Measurements from ENCODE around the gene SNRNP200. TPM values are rescaled to one million over a fixed set of nuclear protein-coding genes. Genes with fewer than 3 reads are reported as not detected.

Gene SNRNP200
- polyA plus RNA-seq, 2 donors, result 52.5 to 65.6 TPM

DNA sequence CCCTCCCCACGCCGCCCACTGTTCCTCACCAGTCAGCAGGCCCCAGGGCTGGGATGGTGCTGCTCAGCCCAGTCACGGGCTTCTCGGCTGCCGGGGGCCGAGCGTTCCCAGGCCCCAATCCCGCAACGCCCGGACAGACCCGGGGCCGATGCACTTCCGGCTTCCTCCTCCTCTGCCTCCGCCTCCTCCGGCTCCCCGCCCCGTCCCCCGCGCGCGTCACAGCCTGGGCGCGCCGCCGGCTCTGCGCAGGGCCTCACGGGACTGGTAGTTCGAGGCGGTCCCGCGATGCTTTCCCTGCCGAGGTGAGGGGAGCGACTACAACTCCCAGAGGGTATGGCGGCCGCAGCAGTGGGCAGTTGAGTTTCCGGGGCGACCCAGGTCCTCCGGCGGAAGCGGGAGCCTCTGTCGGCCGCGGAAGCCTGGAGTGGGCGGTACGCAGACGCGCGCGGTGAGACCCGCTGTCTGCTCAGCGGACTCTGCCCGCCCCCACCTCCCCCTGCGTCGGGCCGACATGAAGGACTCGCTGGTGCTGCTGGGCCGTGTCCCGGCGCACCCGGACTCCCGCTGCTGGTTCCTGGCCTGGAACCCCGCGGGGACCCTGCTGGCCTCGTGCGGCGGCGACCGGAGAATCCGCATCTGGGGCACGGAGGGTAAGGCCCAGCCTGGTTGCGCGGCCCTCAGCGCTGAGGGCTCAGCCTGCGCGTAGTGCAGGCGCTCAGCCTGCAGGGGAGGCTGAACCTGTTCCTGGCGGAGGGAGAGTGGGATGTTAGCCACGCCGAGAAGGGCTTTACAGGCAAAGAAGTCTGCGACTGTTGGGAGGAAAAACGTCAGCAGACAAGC lies 39.3 kb downstream of the SNRNP200 start, which contains the start of the genes CIAO1 and TMEM127:
CIAO1 (plus strand) TSS at position 386 of the 840 bp plus-strand sequence; CDS start at position 512, 126 bp downstream.
TMEM127 (minus strand) TSS at position 158 of the 840 bp plus-strand sequence. CDS start 616 bp downstream, outside the sequence.
- Histone ChIP-seq H3K36me3 (ENCODE audit: control insufficient read depth in 2 of 2, insufficient read depth in 2 of 2, low read length in 1 of 2) (peaks cover 11 to 20% of the 10 kb centered on the region in 2 donors), H3K27ac (ENCODE audit: low read depth in 2 of 2, low read length in 1 of 2) (peak within 1 kb of the TSS; percentile 87 to 92), H3K4me3 (ENCODE audit: low read depth in 1 of 2, low read length in 2 of 2) (peak within 1 kb of the TSS; percentile 67 to 94), H3K9me3 (ENCODE audit: control insufficient read depth in 2 of 2, insufficient read depth in 1 of 2, low read depth in 1 of 2, low read length in 1 of 2) (no peaks in the 10 kb centered on the region), H3K4me1 (ENCODE audit: control insufficient read depth in 2 of 2, insufficient read depth in 2 of 2, low read length in 1 of 2) (peaks cover 8 to 14% of the 10 kb centered on the region in 2 donors), H3K27me3 (ENCODE audit: control insufficient read depth in 1 of 2, insufficient read depth in 2 of 2, low read length in 2 of 2) (no peaks in the 10 kb centered on the region)
- whole genome bisulfite sequencing, 2 donors, result 0% methylated on average over 73 to 81 of the region's 81 CpGs

DNA sequence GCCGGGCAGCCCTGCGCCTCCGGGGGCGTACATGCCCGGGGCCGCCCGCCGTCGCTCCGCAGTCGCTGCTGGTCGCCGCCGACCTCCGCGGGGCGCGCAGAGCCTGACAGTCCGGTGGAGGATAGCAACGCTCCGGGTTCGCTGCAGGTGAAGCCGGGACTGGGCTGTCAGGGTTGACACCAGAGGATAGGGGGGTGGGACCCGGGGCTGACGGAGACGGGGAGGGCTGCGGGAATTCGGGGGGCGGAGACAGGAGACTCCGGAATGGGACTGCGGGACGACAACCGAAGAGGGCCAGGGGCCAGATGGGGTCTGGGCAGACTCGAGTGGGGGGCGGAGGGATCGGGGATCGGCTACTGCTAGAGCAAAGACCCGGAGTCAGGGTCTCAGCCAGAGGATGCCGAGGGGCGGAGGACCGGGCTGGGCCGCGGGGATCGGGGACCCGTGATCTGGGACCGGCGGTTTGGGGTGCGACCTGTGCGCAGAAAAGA lies 40.0 kb downstream of the SNRNP200 start:
- Histone ChIP-seq H3K36me3 (ENCODE audit: control insufficient read depth in 2 of 2, insufficient read depth in 2 of 2, low read length in 1 of 2) (peaks cover 11 to 18% of the 10 kb centered on the region in 2 donors), H3K27me3 (ENCODE audit: control insufficient read depth in 1 of 2, insufficient read depth in 2 of 2, low read length in 2 of 2) (no peaks in the 10 kb centered on the region), H3K4me1 (ENCODE audit: control insufficient read depth in 2 of 2, insufficient read depth in 2 of 2, low read length in 1 of 2) (peaks cover 8 to 18% of the 10 kb centered on the region in 2 donors), H3K27ac (ENCODE audit: low read depth in 2 of 2, low read length in 1 of 2) (peak overlapping the region; percentile 87 to 92), H3K4me3 (ENCODE audit: low read depth in 1 of 2, low read length in 2 of 2) (peak overlapping the region; percentile 67 to 94), H3K9me3 (ENCODE audit: control insufficient read depth in 2 of 2, insufficient read depth in 1 of 2, low read depth in 1 of 2, low read length in 1 of 2) (no peaks in the 10 kb centered on the region)
- 0 to 1% methylated on average over 40 to 49 of the region's 49 CpGs for WGBS, 2 donors

DNA sequence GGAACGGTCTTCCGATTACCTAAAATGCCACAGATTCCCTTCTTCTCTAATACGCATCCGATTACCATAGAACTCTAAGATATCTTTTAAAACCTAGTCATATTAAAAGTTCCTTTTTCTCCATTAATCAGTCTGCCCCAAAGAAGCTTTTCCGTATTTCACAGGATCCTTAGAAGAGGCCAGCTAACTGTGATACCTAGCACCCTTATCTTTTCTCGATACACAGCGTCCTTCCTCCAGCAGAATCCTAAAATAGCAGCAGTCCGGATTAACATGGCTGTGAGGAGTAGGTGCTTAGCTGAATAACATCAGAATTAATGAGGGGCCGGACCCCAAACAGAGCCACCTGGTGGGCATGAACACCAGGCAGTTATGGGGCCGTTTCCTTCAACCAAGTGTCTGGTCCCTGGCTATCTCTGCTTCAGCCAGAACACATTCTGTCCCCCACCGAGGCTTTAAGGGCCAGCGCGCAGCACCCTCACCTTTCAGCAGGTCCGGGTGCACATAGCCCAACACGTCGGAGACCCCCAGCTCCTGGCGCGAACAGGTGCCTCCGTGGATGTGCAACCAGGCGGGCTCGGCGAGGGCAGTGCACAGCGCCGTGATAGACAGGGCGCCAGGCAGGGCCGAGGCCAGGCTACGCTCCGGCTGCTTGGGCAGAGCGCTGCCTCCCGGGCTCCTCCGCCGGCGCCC lies 40.5 kb downstream of the SNRNP200 start:
- peaks cover 12 to 22% of the 10 kb centered on the region in 2 donors for H3K4me1 ChIP-seq (ENCODE audit: control insufficient read depth in 2 of 2, insufficient read depth in 2 of 2, low read length in 1 of 2)
- peaks cover 8 to 18% of the 10 kb centered on the region in 2 donors for H3K36me3 ChIP-seq (ENCODE audit: control insufficient read depth in 2 of 2, insufficient read depth in 2 of 2, low read length in 1 of 2)
- peak overlapping the region; percentile 67 to 94 for H3K4me3 ChIP-seq (ENCODE audit: low read depth in 1 of 2, low read length in 2 of 2)
- H3K27ac ChIP-seq (ENCODE audit: low read depth in 2 of 2, low read length in 1 of 2), result peak overlapping the region; percentile 87 to 92
- H3K9me3 ChIP-seq (ENCODE audit: control insufficient read depth in 2 of 2, insufficient read depth in 1 of 2, low read depth in 1 of 2, low read length in 1 of 2), result no peaks in the 10 kb centered on the region
- H3K27me3 ChIP-seq (ENCODE audit: control insufficient read depth in 1 of 2, insufficient read depth in 2 of 2, low read length in 2 of 2), result no peaks in the 10 kb centered on the region
- WGBS, 2 donors, result 15 to 17% methylated on average over 28 to 33 of the region's 33 CpGs

DNA sequence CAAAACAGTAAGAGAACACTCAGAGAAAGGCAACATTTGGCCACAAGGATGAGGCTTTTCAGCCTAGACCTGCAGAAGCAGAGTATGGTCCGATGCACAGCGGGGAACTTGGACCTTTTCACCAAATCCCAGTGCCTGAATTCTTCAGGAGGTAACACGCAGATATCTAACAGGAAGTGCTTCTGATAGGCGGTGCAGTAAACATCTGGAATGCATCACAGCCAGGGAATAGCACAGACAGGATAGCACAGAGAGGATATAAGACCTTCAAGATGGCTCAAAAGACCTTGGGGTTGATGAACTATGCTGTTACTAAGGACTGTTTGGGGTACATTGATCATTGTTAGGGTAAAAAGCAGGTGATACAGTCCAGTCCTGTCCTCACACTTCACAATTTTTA lies 41.3 kb downstream of the SNRNP200 start:
- Histone ChIP-seq H3K27ac (ENCODE audit: low read depth in 2 of 2, low read length in 1 of 2) (no peak overlapping the region), H3K4me1 (ENCODE audit: control insufficient read depth in 2 of 2, insufficient read depth in 2 of 2, low read length in 1 of 2) (peaks cover 15 to 24% of the 10 kb centered on the region in 2 donors)
- whole genome bisulfite sequencing, 2 donors, result 70 to 71% methylated on average over 4 of the region's 4 CpGs

DNA sequence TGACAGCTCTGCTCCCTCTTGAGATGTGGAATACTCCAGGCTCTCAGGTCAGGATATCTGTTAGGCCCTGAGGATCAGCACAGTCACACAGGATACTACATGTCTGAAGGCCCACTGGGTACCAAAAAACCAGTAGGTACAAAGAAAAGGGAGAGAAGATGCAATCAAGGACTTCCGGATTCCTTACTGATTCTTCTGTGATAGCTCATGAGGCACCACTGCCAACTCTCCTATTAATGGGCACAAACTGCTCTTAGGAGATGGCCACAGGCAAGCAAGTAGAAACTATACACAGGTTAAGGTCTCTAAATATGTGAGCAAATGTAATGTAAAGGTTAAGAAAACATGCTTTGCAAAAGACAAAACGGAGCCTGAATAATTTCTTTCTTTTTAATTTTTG lies 43.0 kb downstream of the SNRNP200 start:
- no peaks in the 10 kb centered on the region for H3K9me3 ChIP-seq (ENCODE audit: control insufficient read depth in 2 of 2, insufficient read depth in 1 of 2, low read depth in 1 of 2, low read length in 1 of 2)
- 78 to 83% methylated on average over 2 of the region's 2 CpGs for WGBS, 2 donors
- H3K27ac ChIP-seq (ENCODE audit: low read depth in 2 of 2, low read length in 1 of 2), result no peak overlapping the region
- no peaks in the 10 kb centered on the region for H3K27me3 ChIP-seq (ENCODE audit: control insufficient read depth in 1 of 2, insufficient read depth in 2 of 2, low read length in 2 of 2)
- peaks cover 19 to 21% of the 10 kb centered on the region in 2 donors for H3K4me1 ChIP-seq (ENCODE audit: control insufficient read depth in 2 of 2, insufficient read depth in 2 of 2, low read length in 1 of 2)
- no peak overlapping the region for H3K4me3 ChIP-seq (ENCODE audit: low read depth in 1 of 2, low read length in 2 of 2)
- peaks cover 0 to 7% of the 10 kb centered on the region in 2 donors for H3K36me3 ChIP-seq (ENCODE audit: control insufficient read depth in 2 of 2, insufficient read depth in 2 of 2, low read length in 1 of 2)

More for the DNA sequence above, 41.3 kb downstream of the SNRNP200 start:
- Histone ChIP-seq H3K4me3 (ENCODE audit: low read depth in 1 of 2, low read length in 2 of 2) (peak overlapping the region; percentile 4 to 67), H3K36me3 (ENCODE audit: control insufficient read depth in 2 of 2, insufficient read depth in 2 of 2, low read length in 1 of 2) (peaks cover 8 to 14% of the 10 kb centered on the region in 2 donors), H3K27me3 (ENCODE audit: control insufficient read depth in 1 of 2, insufficient read depth in 2 of 2, low read length in 2 of 2) (no peaks in the 10 kb centered on the region), H3K9me3 (ENCODE audit: control insufficient read depth in 2 of 2, insufficient read depth in 1 of 2, low read depth in 1 of 2, low read length in 1 of 2) (no peaks in the 10 kb centered on the region)

DNA sequence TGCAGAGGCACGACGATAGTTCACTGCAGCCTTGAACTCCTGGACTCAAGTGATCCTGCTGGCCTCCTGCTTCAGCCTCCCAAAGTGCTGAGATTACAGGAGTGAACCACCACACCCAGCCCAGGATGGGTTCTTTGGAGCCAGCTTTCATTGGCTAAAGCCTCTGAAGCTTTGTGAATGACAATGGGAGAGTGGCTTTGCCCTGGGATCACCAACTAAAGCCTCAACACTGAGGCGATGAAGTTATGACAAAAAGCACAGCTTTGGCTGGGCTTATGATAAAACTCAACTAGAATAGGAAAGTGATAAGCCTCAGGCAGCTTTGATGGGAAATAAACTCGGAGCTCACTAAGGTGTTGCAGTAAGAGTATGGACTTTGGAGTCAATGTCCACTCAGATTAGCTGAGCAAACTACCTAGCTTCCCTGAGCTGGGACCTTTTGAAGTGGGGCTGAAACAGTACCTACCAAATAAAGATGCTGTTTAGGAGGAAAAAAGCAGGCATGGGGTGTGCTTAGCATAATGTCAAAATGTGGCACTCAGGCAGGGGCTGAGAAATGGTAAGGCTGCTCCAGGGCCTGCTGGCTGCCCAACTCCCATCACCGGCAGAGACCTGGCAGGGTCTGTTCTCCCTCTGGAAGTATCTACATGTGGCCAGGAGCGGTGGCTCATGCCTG lies 43.9 kb downstream of the SNRNP200 start:
- Histone ChIP-seq H3K27me3 (ENCODE audit: control insufficient read depth in 1 of 2, insufficient read depth in 2 of 2, low read length in 2 of 2) (no peaks in the 10 kb centered on the region), H3K9me3 (ENCODE audit: control insufficient read depth in 2 of 2, insufficient read depth in 1 of 2, low read depth in 1 of 2, low read length in 1 of 2) (no peaks in the 10 kb centered on the region), H3K4me1 (ENCODE audit: control insufficient read depth in 2 of 2, insufficient read depth in 2 of 2, low read length in 1 of 2) (peaks cover 16 to 18% of the 10 kb centered on the region in 2 donors), H3K4me3 (ENCODE audit: low read depth in 1 of 2, low read length in 2 of 2) (no peak overlapping the region), H3K36me3 (ENCODE audit: control insufficient read depth in 2 of 2, insufficient read depth in 2 of 2, low read length in 1 of 2) (peaks cover 0 to 7% of the 10 kb centered on the region in 2 donors), H3K27ac (ENCODE audit: low read depth in 2 of 2, low read length in 1 of 2) (peak overlapping the region; percentile 91 to 97)
- 64 to 88% methylated on average over 6 of the region's 6 CpGs for WGBS, 2 donors

DNA sequence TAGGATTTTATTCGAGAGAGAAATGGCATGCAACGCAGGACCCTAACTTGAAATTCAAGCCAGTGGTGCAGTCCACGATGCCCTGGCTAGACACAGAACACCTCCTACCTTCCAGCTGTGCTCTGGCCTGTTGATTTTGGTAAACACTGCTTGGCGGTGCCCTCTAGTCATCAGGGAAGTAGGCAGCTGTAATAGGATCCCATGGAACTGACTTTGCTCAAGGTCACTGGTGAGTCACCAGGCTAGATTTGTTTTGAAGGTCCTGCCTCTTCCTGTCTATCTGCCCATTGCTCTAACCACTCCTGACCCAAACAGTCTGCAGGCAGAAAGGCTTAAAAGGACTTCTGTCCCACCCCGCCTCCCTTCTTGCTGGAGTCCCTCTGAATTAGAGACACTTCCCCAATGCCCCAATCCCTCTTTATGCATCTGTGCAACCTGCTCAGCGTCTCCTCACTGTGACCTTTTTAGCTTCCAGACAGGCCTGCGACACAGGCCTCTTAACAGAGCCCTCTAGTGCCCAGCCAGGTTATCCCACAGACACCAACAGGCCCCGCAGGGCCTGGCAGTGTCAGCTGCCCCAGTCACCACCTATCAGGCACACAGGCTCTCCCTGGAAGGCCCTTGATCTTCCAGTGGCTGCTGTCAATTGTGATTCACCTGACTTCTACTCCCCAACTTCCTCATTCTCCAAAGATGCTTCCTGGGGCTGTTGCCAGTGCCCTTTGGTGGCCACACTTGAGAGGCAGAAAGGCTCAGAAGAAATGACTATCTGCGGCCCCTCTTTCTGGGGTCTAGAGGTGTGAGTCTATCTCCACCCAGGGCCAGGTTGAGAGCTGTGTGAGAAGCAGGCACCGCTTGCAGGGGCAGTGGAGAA lies 44.7 kb downstream of the SNRNP200 start:
- Histone ChIP-seq H3K9me3 (ENCODE audit: control insufficient read depth in 2 of 2, insufficient read depth in 1 of 2, low read depth in 1 of 2, low read length in 1 of 2) (no peaks in the 10 kb centered on the region), H3K27me3 (ENCODE audit: control insufficient read depth in 1 of 2, insufficient read depth in 2 of 2, low read length in 2 of 2) (no peaks in the 10 kb centered on the region), H3K4me3 (ENCODE audit: low read depth in 1 of 2, low read length in 2 of 2) (no peak overlapping the region), H3K36me3 (ENCODE audit: control insufficient read depth in 2 of 2, insufficient read depth in 2 of 2, low read length in 1 of 2) (peaks cover 0 to 9% of the 10 kb centered on the region in 2 donors), H3K27ac (ENCODE audit: low read depth in 2 of 2, low read length in 1 of 2) (peak overlapping the region; percentile 91 to 97), H3K4me1 (ENCODE audit: control insufficient read depth in 2 of 2, insufficient read depth in 2 of 2, low read length in 1 of 2) (peaks cover 16 to 18% of the 10 kb centered on the region in 2 donors)
- 39 to 41% methylated on average over 10 of the region's 10 CpGs for WGBS, 2 donors

DNA sequence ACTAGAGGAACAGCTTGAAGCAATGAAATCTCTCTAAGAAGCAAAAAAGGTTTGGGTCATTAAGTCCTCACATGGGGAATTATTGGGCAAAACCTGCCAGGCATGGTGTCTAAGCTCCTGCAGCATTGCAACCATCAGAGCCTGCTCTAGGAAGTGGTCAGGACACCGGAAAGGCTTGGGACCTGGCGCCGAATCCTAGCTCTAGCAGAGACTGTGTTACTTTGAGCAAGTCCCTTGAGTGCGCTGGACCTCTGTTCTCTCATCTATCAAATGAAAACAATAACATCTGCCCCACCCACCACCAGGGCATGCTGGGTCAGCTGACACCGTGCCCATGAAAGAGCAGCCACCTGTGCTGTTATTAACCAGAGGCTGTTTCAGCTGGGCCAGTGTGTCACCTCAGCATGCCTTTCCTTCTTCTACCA lies 45.8 kb downstream of the SNRNP200 start:
- Histone ChIP-seq H3K4me1 (ENCODE audit: control insufficient read depth in 2 of 2, insufficient read depth in 2 of 2, low read length in 1 of 2) (peaks cover 16% of the 10 kb centered on the region in 2 donors), H3K27ac (ENCODE audit: low read depth in 2 of 2, low read length in 1 of 2) (peak overlapping the region; percentile 91 to 97), H3K36me3 (ENCODE audit: control insufficient read depth in 2 of 2, insufficient read depth in 2 of 2, low read length in 1 of 2) (peaks cover 2 to 15% of the 10 kb centered on the region in 2 donors), H3K9me3 (ENCODE audit: control insufficient read depth in 2 of 2, insufficient read depth in 1 of 2, low read depth in 1 of 2, low read length in 1 of 2) (no peaks in the 10 kb centered on the region), H3K27me3 (ENCODE audit: control insufficient read depth in 1 of 2, insufficient read depth in 2 of 2, low read length in 2 of 2) (no peaks in the 10 kb centered on the region), H3K4me3 (ENCODE audit: low read depth in 1 of 2, low read length in 2 of 2) (no peak overlapping the region)
- WGBS, 2 donors, result 52 to 71% methylated on average over 5 of the region's 5 CpGs
